Measurements from ENCODE around the gene EFCAB14. TPM values are rescaled to one million over a fixed set of nuclear protein-coding genes. Genes with fewer than 3 reads are reported as not detected.

EFCAB14 gene
- total and polyA plus RNA-seq, 2 experiments from 2014 or later: 42.6 to 51.6 TPM

DNA sequence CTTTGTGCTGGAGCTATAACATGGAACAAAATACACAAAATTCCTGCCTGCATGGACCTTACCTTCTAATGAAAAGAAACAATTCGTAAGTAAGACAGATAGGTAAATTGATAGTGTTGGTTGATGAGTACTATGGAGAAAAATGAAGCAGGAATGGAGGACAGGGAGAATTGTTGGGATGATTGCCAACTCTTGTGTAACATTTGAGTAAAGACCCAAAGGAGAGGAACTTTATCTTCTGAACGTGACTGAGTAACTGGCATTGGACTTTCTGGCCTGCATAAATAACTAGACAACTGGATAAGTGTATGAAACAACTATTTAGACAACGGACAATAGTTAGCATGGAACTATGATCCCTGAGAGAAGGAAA is 6.8 kb upstream of the EFCAB14 start:
- Histone ChIP-seq H3K4me1 (ENCODE audit: insufficient read depth) (no peaks in the 10 kb centered on the region), H3F3A (ENCODE audit: insufficient read depth) (no peaks in the 10 kb centered on the region), H3K27me3 (replicated peaks; ENCODE audit: insufficient read depth) (0 out of 2 replicates have a peak, but pooled peaks cover 8% of the 10 kb centered on the region), H3K9me3 (ENCODE audit: low read depth) (no peaks in the 10 kb centered on the region), H3K9me2 (ENCODE audit: insufficient read depth) (no peaks in the 10 kb centered on the region), H3K4me3 (no peak overlapping the region), H3K79me2 (ENCODE audit: insufficient read depth) (no peaks in the 10 kb centered on the region), H2AFZ (no peak overlapping the region), H3K27ac (no peak overlapping the region), H4K20me1 (ENCODE audit: insufficient read depth) (no peaks in the 10 kb centered on the region), H3K9ac (no peak overlapping the region), H3K36me3 (ENCODE audit: low read depth) (no peaks in the 10 kb centered on the region), H3K4me2 (ENCODE audit: unreplicated experiment) (no peak overlapping the region)
- DNase-seq: no peak
- in situ Hi-C loops (cut with MboI): no loop called here
- WGBS, 2 experiments (ENCODE audit: low coverage in 1 of 2, low lambda C conversion rate in 2 of 2, missing lambda C conversion rate in 2 of 2): 42 to 44% methylated on average over 3 of the region's 3 CpGs
- no peak for TF ChIP-seq EZH2phosphoT487 (IDR thresholded peaks at IDR 0.05; ENCODE audit: insufficient read depth, low read depth)
- TF ChIP-seq EZH2 (IDR thresholded peaks at IDR 0.05; ENCODE audit: insufficient read depth, poor library complexity, severe bottlenecking): no peak

DNA sequence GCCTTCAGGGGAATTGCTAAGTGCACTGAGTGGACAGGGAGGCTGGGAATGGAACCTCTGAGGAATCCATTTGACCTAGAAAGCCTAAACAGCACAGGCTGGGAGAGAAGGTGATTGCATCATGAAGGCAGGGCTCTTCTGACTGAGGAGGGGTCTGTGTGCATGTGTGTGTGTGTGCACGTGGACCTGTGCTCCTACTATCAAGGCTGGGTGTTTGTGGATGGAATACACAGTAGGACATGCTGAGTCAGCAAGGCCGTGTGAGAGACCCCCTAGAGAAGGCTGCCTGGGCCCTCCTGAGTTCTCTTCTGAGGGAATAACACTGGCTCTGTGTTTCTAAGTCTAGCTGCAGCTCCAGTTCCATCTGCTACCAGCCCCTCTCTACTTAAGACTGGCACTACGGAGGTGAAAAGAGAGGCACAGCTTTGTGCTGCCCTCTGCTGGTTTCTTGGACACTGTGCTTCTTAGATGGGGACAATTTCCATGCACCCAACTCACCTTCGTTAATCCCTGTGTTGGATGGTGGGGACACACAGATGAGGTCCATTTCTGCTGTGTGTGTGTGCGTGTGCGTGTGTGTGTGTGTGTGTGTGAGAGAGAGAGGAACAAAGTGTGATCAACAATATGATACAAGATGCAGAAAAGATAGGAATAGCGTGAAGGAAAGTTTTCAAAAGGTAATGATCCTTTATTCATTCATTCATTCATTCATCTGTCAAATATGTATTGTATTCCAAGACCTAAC is 6.2 kb upstream of the EFCAB14 start:
- H2AFZ ChIP-seq: no peak overlapping the region
- no peaks in the 10 kb centered on the region for H3K4me1 ChIP-seq (ENCODE audit: insufficient read depth)
- H3K4me2 ChIP-seq (ENCODE audit: unreplicated experiment): no peak overlapping the region
- TF ChIP-seq EZH2 (IDR thresholded peaks at IDR 0.05; ENCODE audit: insufficient read depth, poor library complexity, severe bottlenecking) (no peak), EZH2phosphoT487 (IDR thresholded peaks at IDR 0.05; ENCODE audit: insufficient read depth, low read depth) (no peak)
- no peaks in the 10 kb centered on the region for H3K79me2 ChIP-seq (ENCODE audit: insufficient read depth)
- H3K27ac ChIP-seq: no peak overlapping the region
- 0 out of 2 replicates have a peak, but pooled peaks cover 8% of the 10 kb centered on the region for H3K27me3 ChIP-seq (replicated peaks; ENCODE audit: insufficient read depth)
- no peak overlapping the region for H3K9ac ChIP-seq
- in situ Hi-C loops (cut with MboI): no loop called here
- no peak overlapping the region for H3K4me3 ChIP-seq
- no peaks in the 10 kb centered on the region for H4K20me1 ChIP-seq (ENCODE audit: insufficient read depth)
- no peaks in the 10 kb centered on the region for H3K9me3 ChIP-seq (ENCODE audit: low read depth)
- no peaks in the 10 kb centered on the region for H3K9me2 ChIP-seq (ENCODE audit: insufficient read depth)
- H3F3A ChIP-seq (ENCODE audit: insufficient read depth): no peaks in the 10 kb centered on the region
- WGBS, 2 experiments (ENCODE audit: low coverage in 1 of 2, low lambda C conversion rate in 2 of 2, missing lambda C conversion rate in 2 of 2): 21% methylated on average over 7 of the region's 7 CpGs
- no peaks in the 10 kb centered on the region for H3K36me3 ChIP-seq (ENCODE audit: low read depth)
- peak; percentile 86 for DNase-seq

DNA sequence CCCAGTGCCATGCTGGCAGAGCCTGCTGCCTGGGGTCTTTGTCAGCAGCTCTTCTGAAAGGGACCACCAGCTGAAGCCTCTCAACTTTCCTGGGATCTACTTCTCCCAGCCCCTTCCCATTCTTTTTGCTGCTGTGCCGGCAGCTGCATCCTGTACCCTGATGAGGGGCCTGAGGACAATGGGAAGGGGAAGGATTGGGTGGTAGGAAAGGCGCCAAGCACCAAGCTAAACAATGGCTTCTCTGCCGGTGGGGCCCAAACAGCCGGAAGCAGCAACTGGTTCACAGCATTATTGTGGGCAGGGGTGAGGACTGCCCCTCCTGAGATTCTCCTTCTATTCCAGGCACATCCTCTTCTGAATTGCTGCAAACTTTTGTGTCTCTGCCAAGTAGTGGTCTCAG is 5.0 kb upstream of the EFCAB14 start:
- Histone ChIP-seq H3K9me2 (ENCODE audit: insufficient read depth) (no peaks in the 10 kb centered on the region), H3K36me3 (ENCODE audit: low read depth) (no peaks in the 10 kb centered on the region), H4K20me1 (ENCODE audit: insufficient read depth) (no peaks in the 10 kb centered on the region), H3K4me2 (ENCODE audit: unreplicated experiment) (no peak overlapping the region), H3F3A (ENCODE audit: insufficient read depth) (no peaks in the 10 kb centered on the region), H3K79me2 (ENCODE audit: insufficient read depth) (no peaks in the 10 kb centered on the region), H3K9me3 (ENCODE audit: low read depth) (no peaks in the 10 kb centered on the region), H2AFZ (no peak overlapping the region), H3K4me3 (no peak overlapping the region), H3K27me3 (replicated peaks; ENCODE audit: insufficient read depth) (0 out of 2 replicates have a peak, but pooled peaks cover 8% of the 10 kb centered on the region), H3K4me1 (ENCODE audit: insufficient read depth) (no peaks in the 10 kb centered on the region; the same call in 1 of the 2 replicates), H3K9ac (no peak overlapping the region), H3K27ac (no peak overlapping the region)
- DNase-seq: no peak
- 69 to 71% methylated on average over 4 of the region's 4 CpGs for WGBS, 2 experiments (ENCODE audit: low coverage in 1 of 2, low lambda C conversion rate in 2 of 2, missing lambda C conversion rate in 2 of 2)
- in situ Hi-C loops (cut with MboI): no loop called here
- no peak for TF ChIP-seq EZH2 (IDR thresholded peaks at IDR 0.05; ENCODE audit: insufficient read depth, poor library complexity, severe bottlenecking)
- no peak for TF ChIP-seq EZH2phosphoT487 (IDR thresholded peaks at IDR 0.05; ENCODE audit: insufficient read depth, low read depth)

DNA sequence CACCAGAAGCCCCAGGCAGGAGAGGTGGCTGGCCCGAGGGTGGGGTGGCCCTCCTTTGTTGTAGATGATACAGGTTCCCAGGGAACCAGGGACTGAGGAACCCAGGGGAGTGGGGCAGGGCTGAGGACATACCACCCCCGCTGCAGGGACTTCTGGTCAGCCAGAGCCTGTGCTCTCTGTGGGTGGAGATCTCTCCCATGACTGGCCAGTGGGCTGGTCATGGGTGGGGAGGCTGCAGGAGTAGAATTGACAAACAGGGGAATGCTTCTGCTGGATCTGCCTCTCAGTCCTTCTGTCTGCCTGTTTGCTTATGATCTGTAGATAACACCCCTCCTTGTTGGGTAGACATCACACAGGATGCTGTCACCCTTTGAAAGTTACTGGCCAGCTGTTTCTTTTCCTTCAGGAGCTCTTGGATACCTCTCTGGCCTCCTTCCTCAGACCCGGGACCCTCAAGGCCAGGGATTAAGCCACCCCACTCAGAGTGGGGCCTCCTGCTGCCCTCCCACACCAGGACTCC is 2.8 kb upstream of the EFCAB14 start:
- H3K4me1 ChIP-seq (ENCODE audit: insufficient read depth): peaks cover 13% of the 10 kb centered on the region
- H3K79me2 ChIP-seq (ENCODE audit: insufficient read depth): peaks cover 21% of the 10 kb centered on the region
- H3K27me3 ChIP-seq (replicated peaks; ENCODE audit: insufficient read depth): no peaks in the 10 kb centered on the region
- H3K36me3 ChIP-seq (ENCODE audit: low read depth): no peaks in the 10 kb centered on the region
- TF ChIP-seq EZH2phosphoT487 (IDR thresholded peaks at IDR 0.05; ENCODE audit: insufficient read depth, low read depth): no peak
- no peak for TF ChIP-seq EZH2 (IDR thresholded peaks at IDR 0.05; ENCODE audit: insufficient read depth, poor library complexity, severe bottlenecking)
- no peaks in the 10 kb centered on the region for H4K20me1 ChIP-seq (ENCODE audit: insufficient read depth)
- H3K4me3 ChIP-seq: no peak overlapping the region
- no peak overlapping the region for H3K27ac ChIP-seq
- DNase-seq: no peak
- H3K9me2 ChIP-seq (ENCODE audit: insufficient read depth): no peaks in the 10 kb centered on the region
- no peaks in the 10 kb centered on the region for H3K9me3 ChIP-seq (ENCODE audit: low read depth)
- H3K4me2 ChIP-seq (ENCODE audit: unreplicated experiment): no peak overlapping the region
- WGBS, 2 experiments (ENCODE audit: low coverage in 1 of 2, low lambda C conversion rate in 2 of 2, missing lambda C conversion rate in 2 of 2): 11 to 24% methylated on average over 2 to 3 of the region's 3 CpGs
- H2AFZ ChIP-seq: no peak overlapping the region
- no peak overlapping the region for H3K9ac ChIP-seq
- H3F3A ChIP-seq (ENCODE audit: insufficient read depth): no peaks in the 10 kb centered on the region
- in situ Hi-C loops (cut with MboI): no loop called here
